SK-N-SH (cell line): Measurements from ENCODE around the gene CIDEA. TPM values are rescaled to one million over a fixed set of nuclear protein-coding genes. Genes with fewer than 3 reads are reported as not detected.
"Not testable (repeated sequence)": the region's sequence is repeated elsewhere in the genome, so short reads cannot be mapped to it uniquely, and the experiment has no call there.

Experiments
- CTCF ChIA-PET: fragments of 300-600, 350-600 bp; formaldehyde crosslinking; extraction: SDS; loops from one replicate; lab custom pipeline; 2021; lab: Yijun Ruan, JAX
- POLR2A ChIA-PET: fragments of 350-600 bp; sonication (Branson Sonifier 250); formaldehyde crosslinking; extraction: SDS; loops from one replicate; lab custom pipeline; 2020; ENCODE audit warnings: antibody characterized with exemption, inconsistent platforms; lab: Yijun Ruan, JAX
- DNase-seq: peaks from one replicate; pipeline ENCODE4 v3.0.0; 2012
- H2AFZ ChIP-seq: fragments of 200-600 bp; sonication (generic); 2 replicates; pipeline ENCODE4 v1.8.1; 2016; ENCODE audit warnings: antibody characterized with exemption, mild to moderate bottlenecking, low read depth
- H3F3A ChIP-seq: fragments of 200-600 bp; sonication (generic); replicated peaks from 2 replicates; pipeline ENCODE3; 2016; ENCODE audit warnings: antibody characterized with exemption, mild to moderate bottlenecking; ENCODE audit not compliant: insufficient read depth
- H3K27ac ChIP-seq, 2 experiments: fragments of 200-500 bp in 1 of 2; fragments of 200-600 bp in 1 of 2; sonication (Bioruptor generic) in 1 of 2; sonication (generic), shearing (Covaris generic) in 1 of 2; 2 replicates each; pipeline versions ENCODE4 v1.5.1 to v1.6.1; 2014 to 2016; ENCODE audit warnings: low read depth in 2 of 2, inconsistent platforms in 1 of 2, low read length in 1 of 2, mild to moderate bottlenecking in 1 of 2, mixed read lengths in 1 of 2
- H3K27me3 ChIP-seq: fragments of 200-600 bp; sonication (generic), shearing (Covaris generic); 2 replicates; pipeline ENCODE4 v1.6.1; 2016; ENCODE audit warnings: mixed run types; ENCODE audit not compliant: insufficient read depth
- H3K36me3 ChIP-seq, 2 experiments: fragments of 200-500 bp in 1 of 2; fragments of 200-600 bp in 1 of 2; sonication (Bioruptor generic) in 1 of 2; sonication (generic) in 1 of 2; replicated peaks in 1 of 2; 2 replicates each; pipeline versions ENCODE3 to v1.5.1; 2014 to 2016; ENCODE audit warnings: low read length in 1 of 2, mild to moderate bottlenecking in 1 of 2; ENCODE audit not compliant: insufficient read depth in 2 of 2, control insufficient read depth in 1 of 2
- H3K4me1 ChIP-seq, 2 experiments: fragments of 200-500 bp in 1 of 2; fragments of 200-600 bp in 1 of 2; sonication (Bioruptor generic) in 1 of 2; sonication (generic), shearing (Covaris generic) in 1 of 2; 2 replicates each; pipeline versions ENCODE4 v1.5.1 to v1.6.1; 2014 to 2016; ENCODE audit warnings: low read depth in 1 of 2, low read length in 1 of 2, mixed run types in 1 of 2; ENCODE audit not compliant: insufficient read depth in 2 of 2, control insufficient read depth in 1 of 2
- H3K4me2 ChIP-seq: fragments of 200-600 bp; sonication (generic), shearing (Covaris generic); 2 replicates; pipeline ENCODE4 v1.6.1; 2017; ENCODE audit warnings: mixed run types
- H3K4me3 ChIP-seq, 2 experiments: fragments of 200-500 bp in 1 of 2; fragments of 200-600 bp in 1 of 2; sonication (Bioruptor generic) in 1 of 2; sonication (generic), shearing (Covaris generic) in 1 of 2; 2 replicates each; pipeline versions ENCODE4 v1.5.1 to v1.8.1; 2014 to 2016; ENCODE audit warnings: low read depth in 2 of 2, inconsistent platforms in 1 of 2, low read length in 1 of 2, mild to moderate bottlenecking in 1 of 2, mixed read lengths in 1 of 2, moderate library complexity in 1 of 2
- H3K79me2 ChIP-seq: fragments of 200-600 bp; sonication (generic); 2 replicates; pipeline ENCODE4 v1.8.1; 2017; ENCODE audit warnings: mild to moderate bottlenecking; ENCODE audit not compliant: insufficient read depth
- H3K9ac ChIP-seq: fragments of 200-600 bp; sonication (generic); 2 replicates; pipeline ENCODE4 v1.6.1; 2017; ENCODE audit warnings: mixed run types
- H3K9me2 ChIP-seq: fragments of 200-600 bp; sonication (generic); 2 replicates; pipeline ENCODE4 v1.6.1; 2017; ENCODE audit warnings: mixed run types
- H3K9me3 ChIP-seq: fragments of 200-600 bp; sonication (generic); 2 replicates; pipeline ENCODE4 v1.6.1; 2017; ENCODE audit warnings: mixed run types, mild to moderate bottlenecking, moderate library complexity
- H4K20me1 ChIP-seq: fragments of 200-600 bp; sonication (generic); 2 replicates; pipeline ENCODE4 v1.6.1; 2017; ENCODE audit warnings: mild to moderate bottlenecking, mixed run types; ENCODE audit not compliant: insufficient read depth
- JUND ChIP-seq: IDR thresholded peaks from 2 replicates; pipeline ENCODE4 v1.4.0; 2012
- YY1 ChIP-seq: IDR thresholded peaks from 2 replicates; pipeline ENCODE4 v1.4.0; 2012; ENCODE audit warnings: low read depth, mild to moderate bottlenecking
- WGBS: methylation state at CpG from one replicate; pipeline ENCODE4 v1.1.6; 2017; ENCODE audit warnings: low lambda C conversion rate; 5-methylcytosine and 5-hydroxymethylcytosine counted together
- polyA plus RNA-seq, 3 experiments: library from polyadenylated mRNA; depleted of rRNA; stranded (reverse); fragments of >200 nt; gene quantifications; 2 replicates each; pipeline ENCODE4 v1.2.3, GENCODE V29; 2012
- TF ChIP-seq, protein P1 (sequence below): IDR thresholded peaks from 2 replicates; pipeline ENCODE4; 2012
- TF ChIP-seq, protein P2 (sequence below): IDR thresholded peaks from 2 replicates; pipeline ENCODE4 v1.4.0; 2012; ENCODE audit warnings: low read depth

CIDEA gene
- polyA plus RNA-seq, 1 of the 3 experiments (the other 2 are of a cell fraction) = not detected

DNA sequence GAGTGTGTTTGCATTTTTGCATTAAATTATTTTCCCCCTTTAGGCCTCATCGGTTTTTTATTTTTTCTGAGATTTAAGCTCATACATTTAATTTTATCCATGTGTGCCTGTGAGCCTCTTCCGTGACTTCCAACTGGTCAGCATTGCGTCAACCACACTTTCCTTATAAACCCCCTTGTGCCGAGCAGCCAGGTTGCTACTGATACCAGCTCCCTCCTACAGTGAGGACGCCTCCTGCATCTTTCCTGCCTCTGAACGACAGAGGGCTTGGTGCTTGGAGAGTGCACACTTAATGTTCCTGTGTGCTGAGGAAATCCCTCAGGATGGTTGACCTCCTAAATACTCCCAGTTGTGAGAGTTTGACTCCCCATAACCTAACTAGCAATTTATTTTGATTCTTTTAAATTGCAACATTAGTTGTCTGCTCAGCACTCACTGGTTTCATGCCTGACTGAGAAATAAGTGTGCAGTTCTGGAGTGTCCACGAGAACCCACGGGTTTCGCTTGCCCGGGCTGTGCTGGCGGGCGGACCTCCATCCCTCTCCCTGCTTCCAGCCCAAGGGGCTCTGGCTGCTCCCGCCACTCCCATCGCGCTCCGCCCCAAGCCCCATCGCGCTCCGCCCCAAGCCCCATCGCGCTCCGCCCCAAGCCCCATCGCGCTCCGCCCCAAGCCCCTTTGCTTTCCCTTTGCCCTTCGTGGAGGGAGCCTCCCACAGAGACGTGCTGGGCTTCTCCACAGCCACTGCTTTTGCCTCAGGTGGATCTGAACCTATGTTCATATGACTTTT lies 26.6 kb upstream of the CIDEA start:
- 9% methylated on average over 6 of the region's 27 CpGs for WGBS
- H3K9ac ChIP-seq, H3K4me1 ChIP-seq, H3K9me2 ChIP-seq, H4K20me1 ChIP-seq, H3F3A ChIP-seq, H3K79me2 ChIP-seq, H3K9me3 ChIP-seq, H3K4me3 ChIP-seq, POLR2A ChIA-PET, H3K4me2 ChIP-seq, CTCF ChIA-PET, DNase-seq, H3K36me3 ChIP-seq, H2AFZ ChIP-seq, H3K27ac ChIP-seq: not testable (repeated sequence)
- peaks cover 13% of the 10 kb centered on the region; the same call in 1 of the 2 replicates for H3K27me3 ChIP-seq

DNA sequence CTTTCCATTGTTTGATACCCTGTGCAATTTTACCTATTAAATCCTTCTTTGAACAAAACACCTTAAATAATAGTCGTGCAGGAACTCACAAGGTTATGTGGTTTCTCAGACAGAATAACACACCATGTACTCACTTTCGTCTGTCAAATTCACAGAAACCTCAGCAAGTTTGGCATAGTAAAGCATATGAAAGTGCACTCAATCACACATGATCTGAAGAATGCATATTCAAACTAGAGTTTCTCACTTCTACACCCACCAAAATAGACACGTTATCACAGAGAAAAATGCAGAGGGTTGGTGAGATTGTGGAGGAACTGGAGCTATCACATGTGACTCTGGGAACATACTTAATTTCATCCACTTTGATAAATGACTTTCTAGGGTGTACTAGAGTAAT lies 25.9 kb upstream of the CIDEA start:
- H3K9me3 ChIP-seq, H3K9me2 ChIP-seq, CTCF ChIA-PET, H4K20me1 ChIP-seq, H3K79me2 ChIP-seq, H3F3A ChIP-seq, H3K4me1 ChIP-seq, H3K36me3 ChIP-seq, H3K4me2 ChIP-seq, DNase-seq, POLR2A ChIA-PET, H3K27ac ChIP-seq, H3K9ac ChIP-seq, H2AFZ ChIP-seq, H3K4me3 ChIP-seq: not testable (repeated sequence)
- 0% methylated on average over 3 of the region's 3 CpGs for WGBS
- H3K27me3 ChIP-seq = peaks cover 13% of the 10 kb centered on the region; the same call in 1 of the 2 replicates

DNA sequence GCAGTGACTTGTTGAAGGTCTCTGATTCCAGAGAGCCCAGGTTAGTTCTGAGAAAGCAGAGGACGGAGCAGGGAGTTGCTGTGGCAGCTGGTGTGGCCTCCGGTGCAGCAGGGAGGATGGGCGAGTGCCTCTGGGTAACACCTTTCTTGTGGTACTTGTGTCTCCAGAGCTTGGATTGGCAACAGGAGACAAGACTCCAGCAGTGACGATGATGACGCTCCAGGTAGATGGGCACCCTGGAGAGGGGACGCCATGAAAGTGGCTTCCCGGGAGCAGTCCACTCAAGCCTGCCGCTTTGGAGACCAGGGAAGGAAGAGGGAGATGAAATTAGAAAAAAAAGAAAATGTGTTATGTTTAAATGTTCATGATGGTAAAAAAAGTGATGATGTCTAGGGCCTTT lies 23.6 kb upstream of the CIDEA start:
- WGBS = 39% methylated on average over 8 of the region's 8 CpGs
- POLR2A ChIA-PET = not testable (repeated sequence)

DNA sequence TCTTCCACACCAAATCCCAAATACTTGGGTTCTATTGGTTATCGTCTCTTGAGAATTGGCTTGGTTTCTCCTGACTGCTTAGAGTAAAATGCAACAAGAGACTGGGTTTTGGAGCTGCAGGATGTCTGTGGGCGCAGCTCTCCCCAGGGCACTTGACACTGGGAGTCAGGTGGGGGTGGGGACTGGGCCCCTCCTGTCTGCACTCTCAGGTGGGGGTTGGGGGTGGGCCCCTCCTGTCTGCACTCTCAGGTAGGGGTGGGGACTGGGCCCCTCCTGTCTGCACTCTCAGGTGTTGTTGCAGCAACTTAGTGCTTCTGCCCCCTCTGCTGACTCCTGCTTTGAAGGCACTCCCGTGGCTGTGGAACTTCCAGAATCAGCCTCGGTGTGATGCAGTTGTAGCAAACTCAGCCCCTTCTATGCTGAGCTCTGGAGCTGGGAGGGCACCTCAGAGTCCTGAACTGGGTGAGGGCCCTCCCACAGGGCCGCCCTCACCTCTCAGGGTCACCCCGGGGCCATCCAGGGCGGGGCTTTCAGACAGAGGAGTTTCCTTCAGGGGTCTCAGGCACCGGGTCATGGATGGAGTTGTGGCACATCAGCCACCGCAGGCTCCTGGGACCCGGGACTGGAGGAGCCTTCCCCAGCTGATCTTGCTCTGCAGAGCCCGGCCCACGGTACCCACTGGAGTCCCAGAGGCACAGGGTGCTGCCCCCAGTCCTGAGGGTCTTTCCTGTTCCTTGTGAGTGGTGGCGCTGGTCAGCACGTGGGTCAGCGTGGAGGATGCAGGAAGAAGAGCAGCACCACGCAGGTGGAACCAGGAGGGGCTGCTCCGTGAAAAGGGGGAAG lies 22.9 kb upstream of the CIDEA start:
- Histone ChIP-seq H3K9me3 (no peaks in the 10 kb centered on the region), H3K9me2 (no peaks in the 10 kb centered on the region), H3K4me2 (no peak overlapping the region), H3F3A (no peaks in the 10 kb centered on the region), H3K79me2 (no peaks in the 10 kb centered on the region), H4K20me1 (no peaks in the 10 kb centered on the region), H3K9ac (no peak overlapping the region), H3K4me1 (no peaks in the 10 kb centered on the region), H3K27ac (no peak overlapping the region), H3K36me3 (no peaks in the 10 kb centered on the region), H2AFZ (no peak overlapping the region), H3K27me3 (peaks cover 33% of the 10 kb centered on the region; the same call in 1 of the 2 replicates), H3K4me3 (no peak overlapping the region)
- DNase-seq = no peak
- ChIA-PET CTCF (no interaction called here), POLR2A (no interaction called here)
- WGBS = 8% methylated on average over 9 of the region's 17 CpGs
- TF ChIP-seq JUND (no peak), YY1 (no peak)
- TF ChIP-seq, protein P1, sequence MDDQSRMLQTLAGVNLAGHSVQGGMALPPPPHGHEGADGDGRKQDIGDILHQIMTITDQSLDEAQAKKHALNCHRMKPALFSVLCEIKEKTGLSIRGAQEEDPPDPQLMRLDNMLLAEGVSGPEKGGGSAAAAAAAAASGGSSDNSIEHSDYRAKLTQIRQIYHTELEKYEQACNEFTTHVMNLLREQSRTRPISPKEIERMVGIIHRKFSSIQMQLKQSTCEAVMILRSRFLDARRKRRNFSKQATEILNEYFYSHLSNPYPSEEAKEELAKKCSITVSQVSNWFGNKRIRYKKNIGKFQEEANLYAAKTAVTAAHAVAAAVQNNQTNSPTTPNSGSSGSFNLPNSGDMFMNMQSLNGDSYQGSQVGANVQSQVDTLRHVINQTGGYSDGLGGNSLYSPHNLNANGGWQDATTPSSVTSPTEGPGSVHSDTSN = no peak
- TF ChIP-seq, protein P2, sequence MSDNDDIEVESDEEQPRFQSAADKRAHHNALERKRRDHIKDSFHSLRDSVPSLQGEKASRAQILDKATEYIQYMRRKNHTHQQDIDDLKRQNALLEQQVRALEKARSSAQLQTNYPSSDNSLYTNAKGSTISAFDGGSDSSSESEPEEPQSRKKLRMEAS = no peak

More for the DNA sequence above, 23.6 kb upstream of the CIDEA start:
- H3F3A ChIP-seq, H3K9ac ChIP-seq, H3K27ac ChIP-seq, H3K4me2 ChIP-seq, H3K4me3 ChIP-seq, H3K9me2 ChIP-seq, H3K79me2 ChIP-seq, H3K9me3 ChIP-seq, H4K20me1 ChIP-seq, H2AFZ ChIP-seq, CTCF ChIA-PET, H3K4me1 ChIP-seq, H3K36me3 ChIP-seq, DNase-seq: not testable (repeated sequence)
- peaks cover 28% of the 10 kb centered on the region; the same call in 1 of the 2 replicates for H3K27me3 ChIP-seq
